IMR-90 (cell line): ENCODE results near the gene TMED10. TPM values are rescaled to one million over a fixed set of nuclear protein-coding genes. Genes with fewer than 3 reads are reported as not detected.

Source experiments
- ATAC-seq: fragments of 200-7000 bp; cut with Tn5 transposase; 2 replicates; pipeline ENCODE4 v1.9.1; 2020; ENCODE audit warnings: low read depth, mild to moderate bottlenecking, moderate library complexity
- BruUV-seq: library from RNA; stranded (reverse); fragments of 400-500 nt; replicated peaks from 2 replicates; lab custom pipeline; 2021; lab: Mats Ljungman, UMichigan
- CTCF ChIA-PET: fragments of 300-600 bp; formaldehyde crosslinking; extraction: SDS; loops from one replicate; lab custom pipeline; 2021; ENCODE audit warnings: antibody characterized with exemption; lab: Yijun Ruan, JAX
- POLR2A ChIA-PET: fragments of 300-600 bp; sonication (Branson Sonifier 250); formaldehyde crosslinking; loops from one replicate; lab custom pipeline; 2022; ENCODE audit warnings: antibody characterized with exemption; ENCODE audit not compliant: unreplicated experiment; lab: Charles Lee
- DNase-seq: peaks from one replicate; pipeline ENCODE4 v3.0.0; 2013
- H2AFZ ChIP-seq: replicated peaks from 2 replicates; pipeline ENCODE3; 2013; ENCODE audit warnings: low read length, mild to moderate bottlenecking; ENCODE audit not compliant: poor library complexity
- H2AK5ac ChIP-seq: 2 replicates; pipeline ENCODE4 v1.6.1; 2013; ENCODE audit warnings: low read depth, low read length, inconsistent platforms
- H2AK9ac ChIP-seq: replicated peaks from 2 replicates; pipeline ENCODE3; 2013; ENCODE audit warnings: mild to moderate bottlenecking, low read depth, low read length, moderate library complexity; ENCODE audit not compliant: poor library complexity
- H2BK120ac ChIP-seq: 2 replicates; pipeline ENCODE4 v1.6.1; 2013; ENCODE audit warnings: low read depth, low read length, inconsistent platforms
- H2BK15ac ChIP-seq: 3 replicates; pipeline ENCODE4 v1.6.1; 2013; ENCODE audit warnings: low read depth, low read length, inconsistent platforms
- H2BK20ac ChIP-seq: 2 replicates; pipeline ENCODE4 v1.6.1; 2013; ENCODE audit warnings: low read depth, mild to moderate bottlenecking, inconsistent platforms, low read length, moderate library complexity
- H2BK5ac ChIP-seq: 2 replicates; pipeline ENCODE4 v1.6.1; 2013; ENCODE audit warnings: mild to moderate bottlenecking, low read depth, low read length, inconsistent platforms; ENCODE audit not compliant: poor library complexity, severe bottlenecking
- H3K14ac ChIP-seq: replicated peaks from 2 replicates; pipeline ENCODE4 v1.6.1; 2013; ENCODE audit warnings: low read depth, low read length, inconsistent platforms
- H3K18ac ChIP-seq: 2 replicates; pipeline ENCODE4 v1.6.1; 2013; ENCODE audit warnings: low read depth, low read length, control low read depth
- H3K23ac ChIP-seq: 2 replicates; pipeline ENCODE4 v1.6.1; 2013; ENCODE audit warnings: low read depth, low read length, inconsistent platforms
- H3K27ac ChIP-seq: 2 replicates; pipeline ENCODE4 v1.5.1; 2013; ENCODE audit warnings: mild to moderate bottlenecking, control low read depth, low read length; ENCODE audit not compliant: insufficient read depth
- H3K27me3 ChIP-seq: 2 replicates; pipeline ENCODE4 v1.6.1; 2013; ENCODE audit warnings: low read length; ENCODE audit not compliant: control insufficient read depth, insufficient read depth
- H3K36me3 ChIP-seq: 2 replicates; pipeline ENCODE4 v1.6.1; 2013; ENCODE audit warnings: low read length, mixed read lengths; ENCODE audit not compliant: control insufficient read depth, insufficient read depth
- H3K4ac ChIP-seq: 2 replicates; pipeline ENCODE4 v1.6.1; 2013; ENCODE audit warnings: low read depth, low read length, inconsistent platforms
- H3K4me1 ChIP-seq: 2 replicates; pipeline ENCODE4 v1.6.1; 2013; ENCODE audit warnings: low read length, mixed read lengths; ENCODE audit not compliant: control insufficient read depth, insufficient read depth
- H3K4me2 ChIP-seq: 2 replicates; pipeline ENCODE4 v1.6.1; 2013; ENCODE audit warnings: low read depth, mild to moderate bottlenecking, control low read depth, low read length, moderate library complexity
- H3K4me3 ChIP-seq: 2 replicates; pipeline ENCODE4 v1.5.1; 2013; ENCODE audit warnings: low read depth, mild to moderate bottlenecking, control low read depth, low read length, moderate library complexity; ENCODE audit not compliant: insufficient read depth
- H3K56ac ChIP-seq: 2 replicates; pipeline ENCODE4 v1.6.1; 2013; ENCODE audit warnings: low read length, inconsistent platforms; ENCODE audit not compliant: insufficient read depth; ENCODE audit errors: extremely low read depth
- H3K79me1 ChIP-seq, 2 experiments: 2 replicates each; pipeline ENCODE4 v1.6.1; 2013; ENCODE audit warnings: low read length in 2 of 2, inconsistent platforms in 1 of 2, low read depth in 1 of 2
- H3K9ac ChIP-seq: 2 replicates; pipeline ENCODE4 v1.6.1; 2013; ENCODE audit warnings: low read depth, low read length, control low read depth
- H3K9me1 ChIP-seq: 2 replicates; pipeline ENCODE4 v1.6.1; 2013; ENCODE audit warnings: low read length, inconsistent platforms; ENCODE audit not compliant: insufficient read depth
- H3K9me3 ChIP-seq: 2 replicates; pipeline ENCODE4 v1.6.1; 2013; ENCODE audit warnings: low read length; ENCODE audit not compliant: control insufficient read depth, insufficient read depth
- H4K20me1 ChIP-seq: 2 replicates; pipeline ENCODE4 v1.6.1; 2013; ENCODE audit warnings: low read length, inconsistent platforms; ENCODE audit not compliant: insufficient read depth
- H4K5ac ChIP-seq: 2 replicates; pipeline ENCODE4 v1.6.1; 2013; ENCODE audit warnings: mild to moderate bottlenecking, low read depth, low read length, control low read depth
- H4K8ac ChIP-seq, 2 experiments: 2 replicates each; pipeline ENCODE4 v1.6.1; 2013; ENCODE audit warnings: low read depth in 2 of 2, low read length in 2 of 2, control low read depth in 1 of 2, inconsistent platforms in 1 of 2
- H4K91ac ChIP-seq: 2 replicates; pipeline ENCODE4 v1.6.1; 2013; ENCODE audit warnings: low read depth, low read length, inconsistent platforms; ENCODE audit not compliant: insufficient read depth
- CHD1 ChIP-seq: IDR thresholded peaks from 2 replicates; pipeline ENCODE4 v1.6.1; 2012; ENCODE audit warnings: low read depth, low read length, improper control_type of control experiment
- FOS ChIP-seq: fragments of 150-350 bp; IDR thresholded peaks from 2 replicates; pipeline ENCODE4 v1.6.1; 2016; ENCODE audit warnings: low read depth, low read length
- NFE2L2 ChIP-seq: fragments of 150-350 bp; IDR thresholded peaks from 2 replicates; pipeline ENCODE4 v1.6.1; 2016; ENCODE audit warnings: low read depth, mild to moderate bottlenecking, low read length
- RAD21 ChIP-seq: IDR thresholded peaks from 2 replicates; pipeline ENCODE4 v1.6.1; 2012; ENCODE audit warnings: low read length, improper control_type of control experiment
- WGBS, 2 experiments: methylation state at CpG; one replicate each; pipeline versions ENCODE4 v1.1.5 to v1.1.7; 2013; ENCODE audit warnings: missing lambda C conversion rate in 2 of 2; ENCODE audit not compliant: insufficient read length in 1 of 2; ENCODE audit errors: extremely low coverage in 2 of 2; 5-methylcytosine and 5-hydroxymethylcytosine counted together
- dilution Hi-C: fragments of 300-500 bp; cut with HindIII; formaldehyde crosslinking; loops from one replicate; pipeline ENCODE4 v1.14.3; 2018; ENCODE audit warnings: low sequenced_read_pairs; ENCODE audit not compliant: unreplicated experiment
- in situ Hi-C: fragments of 300-500 bp; cut with MboI; formaldehyde crosslinking; loops from 3 replicates; pipeline ENCODE4 v1.14.3; 2019; ENCODE audit warnings: low sequenced_read_pairs, inconsistent platforms, mixed read lengths
- intact Hi-C: fragments of 100-400 bp; cut with micrococcal nuclease; formaldehyde crosslinking; loops from 2 replicates; pipeline ENCODE4 v1.10.0; 2022
- polyA plus RNA-seq, 3 experiments: library from polyadenylated mRNA; depleted of rRNA; stranded (reverse); fragments of >200 nt; gene quantifications; 2 replicates each; pipeline ENCODE4 v1.2.3, GENCODE V29; 2012; ENCODE audit warnings: low replicate concordance in 1 of 3
- total RNA-seq: library from RNA; depleted of rRNA; stranded (reverse); fragments of >200 nt; gene quantifications from 2 replicates; pipeline ENCODE4 v1.2.3, GENCODE V29; 2012

The TMED10 gene
- total and polyA plus RNA-seq, 2 of the 4 experiments (the other 2 are of a cell fraction), result 254 to 441 TPM

- no peak overlapping the region for H3K4ac ChIP-seq
- TF ChIP-seq NFE2L2, result no peak
- no peak for TF ChIP-seq CHD1
- no peak for TF ChIP-seq FOS
- TF ChIP-seq RAD21, result no peak
- H3K23ac ChIP-seq, result no peak overlapping the region
- dilution Hi-C loops (no loop called here), intact Hi-C loops (no loop called here), in situ Hi-C loops (no loop called here)
- no peak overlapping the region for H3K56ac ChIP-seq
- no peak overlapping the region for H2AK9ac ChIP-seq
- no peak overlapping the region for H4K8ac ChIP-seq
- no peak overlapping the region for H4K5ac ChIP-seq
- no peaks in the 10 kb centered on the region for H3K9me3 ChIP-seq
- no peaks in the 10 kb centered on the region for H3K27me3 ChIP-seq
- DNase-seq (no peak), ATAC-seq (no peak)
- no CpG with 5 or more reads among the region's 7 CpGs for WGBS, 2 experiments
- no peaks in the 10 kb centered on the region for H3K79me1 ChIP-seq
- H4K20me1 ChIP-seq, result no peaks in the 10 kb centered on the region
- no peak overlapping the region for H3K4me3 ChIP-seq
- ChIA-PET POLR2A (no interaction called here), CTCF (no interaction called here)
- H3K9me1 ChIP-seq, result peaks cover 12% of the 10 kb centered on the region
- BruUV-seq, result no TSS peak
- H2BK120ac ChIP-seq, result no peak overlapping the region
- no peak overlapping the region for H3K4me2 ChIP-seq
- no peak overlapping the region for H2AK5ac ChIP-seq
- H2AFZ ChIP-seq, result no peak overlapping the region
- no peaks in the 10 kb centered on the region for H3K36me3 ChIP-seq
- H4K91ac ChIP-seq, result no peak overlapping the region
- no peak overlapping the region for H2BK15ac ChIP-seq
- no peak overlapping the region for H3K14ac ChIP-seq
- no peak overlapping the region for H2BK5ac ChIP-seq
- no peak overlapping the region for H3K9ac ChIP-seq
- peak overlapping the region; percentile 18; the same call in 1 of the 2 replicates for H2BK20ac ChIP-seq
- no peak overlapping the region for H3K18ac ChIP-seq
- peaks cover 13% of the 10 kb centered on the region for H3K4me1 ChIP-seq
- H3K27ac ChIP-seq, result no peak overlapping the region
These were observed 9.0 kb upstream of the TMED10 start for GRCh38 chr14:75185251-75186040.
